HG02571 (cell line): Measurements from ENCODE around the gene FAM193A.
"Not testable (repeated sequence)": the region's sequence is repeated elsewhere in the genome, so short reads cannot be mapped to it uniquely, and the experiment has no call there.

Experiments
- ATAC-seq: cut with Tn5 transposase; IDR thresholded peaks from one replicate; pipeline ENCODE4 v1.9.1; 2021; ENCODE audit warnings: mild to moderate bottlenecking, moderate library complexity; ENCODE audit not compliant: unreplicated experiment

FAM193A gene

GRCh38 chr4:2763511-2763967 is 227.1 kb downstream of the FAM193A start:
- ATAC-seq, result no peak

GRCh38 chr4:2765832-2766526 is 229.5 kb downstream of the FAM193A start:
- ATAC-seq, result no peak

GRCh38 chr4:2767046-2767704 is 230.7 kb downstream of the FAM193A start:
- no peak for ATAC-seq

- ATAC-seq, result no peak
Observed at GRCh38 chr4:2767705-2768074, 231.2 kb downstream of the FAM193A start.

- ATAC-seq, result no peak
Observed at GRCh38 chr4:2768124-2768523, 231.7 kb downstream of the FAM193A start.

GRCh38 chr4:2768921-2769336 is 232.5 kb downstream of the FAM193A start:
- no peak for ATAC-seq

- ATAC-seq, result no peak
Observed at GRCh38 chr4:2771264-2771663, 234.8 kb downstream of the FAM193A start.

GRCh38 chr4:2780643-2781042 is 244.2 kb downstream of the FAM193A start:
- ATAC-seq, result not testable (repeated sequence)

- no peak for ATAC-seq
Observed at GRCh38 chr4:2781911-2782310, 245.5 kb downstream of the FAM193A start.
